Brain microvascular endothelial cell (primary cell): ENCODE results near the gene CHCHD3.

Source experiments
- DNase-seq: peaks from one replicate; pipeline ENCODE4 v3.0.0-alpha.2; 2020
- H3K27ac ChIP-seq: fragments of 250-450 bp; sonication (Bioruptor Pico); 2 replicates; pipeline ENCODE4 v1.5.1; 2020; ENCODE audit warnings: mild to moderate bottlenecking, moderate library complexity
- H3K27me3 ChIP-seq: fragments of 250-450 bp; sonication (Bioruptor Pico); replicated peaks from 2 replicates; pipeline ENCODE4 v1.5.1; 2020; ENCODE audit warnings: mild to moderate bottlenecking
- H3K36me3 ChIP-seq: fragments of 250-450 bp; sonication (Bioruptor Pico); replicated peaks from 2 replicates; pipeline ENCODE4 v1.5.1; 2020; ENCODE audit warnings: mild to moderate bottlenecking
- H3K4me3 ChIP-seq: 2 replicates; pipeline ENCODE4 v1.5.1; 2011; ENCODE audit warnings: low read depth, mild to moderate bottlenecking, control low read depth, low read length, moderate library complexity
- CTCF ChIP-seq: IDR thresholded peaks from 2 replicates; pipeline ENCODE4 v1.5.1; 2011; ENCODE audit warnings: low read depth, mild to moderate bottlenecking, moderate library complexity, low read length, control low read depth, inconsistent platforms; ENCODE audit errors: missing control alignments
- in situ Hi-C: cut with HindIII; loops from 2 replicates; pipeline ENCODE4 v1.10.0; 2017; ENCODE audit warnings: low sequenced_read_pairs, low pct_ligation_motif_present

CHCHD3 gene

GRCh38 chr7:132861940-132862554 lies 219.8 kb downstream of the CHCHD3 start:
- in situ Hi-C loops, result no loop called here
- peak; percentile 12 for DNase-seq
- Histone ChIP-seq H3K4me3 (no peak overlapping the region), H3K27me3 (no peaks in the 10 kb centered on the region), H3K36me3 (no peaks in the 10 kb centered on the region), H3K27ac (no peak overlapping the region)
- TF ChIP-seq CTCF, result no peak

GRCh38 chr7:132861424-132861823 lies 220.5 kb downstream of the CHCHD3 start:
- Histone ChIP-seq H3K27ac (no peak overlapping the region), H3K4me3 (no peak overlapping the region), H3K36me3 (no peaks in the 10 kb centered on the region), H3K27me3 (no peaks in the 10 kb centered on the region)
- in situ Hi-C loops, result no loop called here
- no peak for DNase-seq
- TF ChIP-seq CTCF, result no peak

DNA sequence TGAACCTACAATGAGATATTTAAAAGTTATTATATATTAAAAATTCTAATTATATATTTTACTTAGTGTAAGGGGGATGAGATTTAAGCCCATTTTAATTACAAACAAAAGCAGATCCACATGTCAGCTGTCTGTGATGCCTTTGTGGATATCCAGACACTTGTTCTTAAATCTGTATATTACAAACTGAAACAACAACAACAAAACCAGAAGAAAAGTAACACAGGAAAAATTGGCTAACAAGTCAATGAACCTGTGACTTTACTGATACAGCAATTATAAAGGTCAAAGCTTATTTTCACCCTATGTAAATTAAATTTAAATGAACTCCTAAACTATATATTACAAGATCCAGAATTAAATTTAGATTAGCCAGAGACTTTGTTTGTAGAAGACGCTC lies 222.7 kb downstream of the CHCHD3 start:
- in situ Hi-C loops, result no loop called here
- no peaks in the 10 kb centered on the region for H3K27me3 ChIP-seq
- H3K4me3 ChIP-seq, result no peak overlapping the region

GRCh38 chr7:132858760-132859159 lies 223.1 kb downstream of the CHCHD3 start:
- no peak for DNase-seq
- Histone ChIP-seq H3K36me3 (no peaks in the 10 kb centered on the region), H3K4me3 (no peak overlapping the region), H3K27me3 (no peaks in the 10 kb centered on the region), H3K27ac (no peak overlapping the region)
- TF ChIP-seq CTCF, result no peak
- in situ Hi-C loops, result no loop called here

More for the DNA sequence above, 222.7 kb downstream of the CHCHD3 start:
- no peak for DNase-seq
- Histone ChIP-seq H3K36me3 (no peaks in the 10 kb centered on the region), H3K27ac (no peak overlapping the region)
- TF ChIP-seq CTCF, result no peak

GRCh38 chr7:132858251-132858650 lies 223.6 kb downstream of the CHCHD3 start:
- in situ Hi-C loops, result no loop called here
- Histone ChIP-seq H3K36me3 (no peaks in the 10 kb centered on the region), H3K4me3 (no peak overlapping the region), H3K27me3 (no peaks in the 10 kb centered on the region), H3K27ac (no peak overlapping the region)
- no peak for DNase-seq
- TF ChIP-seq CTCF, result no peak

GRCh38 chr7:132857703-132858102 lies 224.2 kb downstream of the CHCHD3 start:
- in situ Hi-C loops, result no loop called here
- TF ChIP-seq CTCF, result no peak
- no peak for DNase-seq

More at GRCh38 chr7:132857703-132858102, 224.2 kb downstream of the CHCHD3 start:
- no peaks in the 10 kb centered on the region for H3K36me3 ChIP-seq
- H3K4me3 ChIP-seq, result no peak overlapping the region
- H3K27ac ChIP-seq, result no peak overlapping the region
- no peaks in the 10 kb centered on the region for H3K27me3 ChIP-seq
